ENCODE results near the gene STRA8. TPM values are rescaled to one million over a fixed set of nuclear protein-coding genes. Genes with fewer than 3 reads are reported as not detected.

STRA8 gene
- not detected for total RNA-seq

DNA sequence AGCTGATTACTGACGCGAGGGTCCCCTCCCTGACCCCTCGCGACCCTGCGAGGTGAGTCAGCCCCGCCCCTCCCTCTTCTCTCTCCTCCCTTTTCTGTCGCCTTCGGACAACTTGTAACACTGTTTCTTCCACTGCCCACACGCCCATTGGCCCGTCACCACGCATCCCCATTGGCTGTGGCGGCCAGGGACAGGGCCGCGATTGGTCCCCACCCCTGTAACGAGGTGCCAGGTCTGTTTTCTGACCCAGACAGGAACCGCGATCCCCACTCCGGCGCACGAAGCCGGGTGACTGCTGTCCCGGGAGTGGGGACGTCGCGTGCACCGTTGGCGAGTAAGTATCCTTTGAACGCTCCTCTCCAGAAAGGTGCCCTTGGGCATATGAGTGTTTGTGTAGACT is at the start of gene STRA8:
TSS of gene STRA8 (plus strand) at position 269 of the 400 bp plus-strand sequence. CDS start 6,687 bp downstream, outside the sequence.
- ATAC-seq (replicated peaks in 1 of 2), result no peak
- Mint-ChIP-seq H3K36me3 (ENCODE audit: insufficient read depth in 2 of 2) (no peaks in the 10 kb centered on the region), H3K9me3 (peaks cover under 1 to 2% of the 10 kb centered on the region in 2 donors), H3K27ac (no peak within 1 kb of the TSS), H3K4me3 (no peak within 1 kb of the TSS), H3K27me3 (ENCODE audit: low read depth) (no peaks in the 10 kb centered on the region), H3K4me1 (ENCODE audit: low read depth) (no peaks in the 10 kb centered on the region)
- DNase-seq, result no peak

- DNase-seq (no peak), ATAC-seq (replicated peaks in 1 of 2) (no peak)
- Mint-ChIP-seq H3K36me3 (ENCODE audit: insufficient read depth in 2 of 2) (peaks cover 23 to 46% of the 10 kb centered on the region in 2 donors), H3K27me3 (ENCODE audit: low read depth) (no peaks in the 10 kb centered on the region), H3K4me1 (ENCODE audit: low read depth) (peaks cover 19% of the 10 kb centered on the region), H3K4me3 (no peak overlapping the region), H3K9me3 (peaks cover 9 to 10% of the 10 kb centered on the region in 2 donors), H3K27ac (no peak overlapping the region)
Observed at GRCh38 chr7:135184254-135184841, 49.3 kb upstream of the STRA8 start.

GRCh38 chr7:135185471-135186260 is 48.0 kb upstream of the STRA8 start:
- H3K27me3 Mint-ChIP-seq (ENCODE audit: low read depth), result no peaks in the 10 kb centered on the region
- DNase-seq, result no peak
- no peak overlapping the region for H3K4me3 Mint-ChIP-seq
- ATAC-seq (replicated peaks in 1 of 2), result no peak
- peak overlapping the region; percentile 20 for H3K27ac Mint-ChIP-seq
- H3K36me3 Mint-ChIP-seq (ENCODE audit: insufficient read depth in 2 of 2), result peaks cover 18 to 39% of the 10 kb centered on the region in 2 donors
- peaks cover 6% of the 10 kb centered on the region in 2 donors for H3K9me3 Mint-ChIP-seq
- peaks cover 14% of the 10 kb centered on the region for H3K4me1 Mint-ChIP-seq (ENCODE audit: low read depth)

- H3K36me3 Mint-ChIP-seq (ENCODE audit: insufficient read depth in 2 of 2), result peaks cover 18 to 37% of the 10 kb centered on the region in 2 donors
- no peak overlapping the region for H3K27ac Mint-ChIP-seq
- peak overlapping the region in 1 of 2 donors; percentile 40 for H3K4me3 Mint-ChIP-seq
- peaks cover 14% of the 10 kb centered on the region for H3K4me1 Mint-ChIP-seq (ENCODE audit: low read depth)
- DNase-seq (no peak), ATAC-seq (replicated peaks in 1 of 2) (peak in 1 of 2 donors; percentile 13)
- peaks cover 4 to 6% of the 10 kb centered on the region in 2 donors for H3K9me3 Mint-ChIP-seq
- no peaks in the 10 kb centered on the region for H3K27me3 Mint-ChIP-seq (ENCODE audit: low read depth)
Observed at GRCh38 chr7:135186261-135186540, 47.4 kb upstream of the STRA8 start.

- ATAC-seq (replicated peaks in 1 of 2) (peak; percentile 86), DNase-seq (peak; percentile 57)
- Mint-ChIP-seq H3K27ac (peak overlapping the region; percentile 66), H3K4me3 (peak overlapping the region; percentile 40 to 47), H3K4me1 (ENCODE audit: low read depth) (peaks cover 14% of the 10 kb centered on the region), H3K36me3 (ENCODE audit: insufficient read depth in 2 of 2) (peaks cover 13 to 31% of the 10 kb centered on the region in 2 donors), H3K9me3 (peaks cover 0 to 2% of the 10 kb centered on the region in 2 donors), H3K27me3 (ENCODE audit: low read depth) (no peaks in the 10 kb centered on the region)
Observed at GRCh38 chr7:135186841-135187253, 46.8 kb upstream of the STRA8 start.

GRCh38 chr7:135188298-135188984 is 45.2 kb upstream of the STRA8 start:
- DNase-seq (no peak), ATAC-seq (replicated peaks in 1 of 2) (no peak)
- peaks cover 14% of the 10 kb centered on the region for H3K4me1 Mint-ChIP-seq (ENCODE audit: low read depth)
- H3K36me3 Mint-ChIP-seq (ENCODE audit: insufficient read depth in 2 of 2), result peaks cover 4 to 22% of the 10 kb centered on the region in 2 donors
- no peak overlapping the region for H3K27ac Mint-ChIP-seq
- no peak overlapping the region for H3K4me3 Mint-ChIP-seq
- H3K27me3 Mint-ChIP-seq (ENCODE audit: low read depth), result no peaks in the 10 kb centered on the region
- H3K9me3 Mint-ChIP-seq, result no peaks in the 10 kb centered on the region

DNA sequence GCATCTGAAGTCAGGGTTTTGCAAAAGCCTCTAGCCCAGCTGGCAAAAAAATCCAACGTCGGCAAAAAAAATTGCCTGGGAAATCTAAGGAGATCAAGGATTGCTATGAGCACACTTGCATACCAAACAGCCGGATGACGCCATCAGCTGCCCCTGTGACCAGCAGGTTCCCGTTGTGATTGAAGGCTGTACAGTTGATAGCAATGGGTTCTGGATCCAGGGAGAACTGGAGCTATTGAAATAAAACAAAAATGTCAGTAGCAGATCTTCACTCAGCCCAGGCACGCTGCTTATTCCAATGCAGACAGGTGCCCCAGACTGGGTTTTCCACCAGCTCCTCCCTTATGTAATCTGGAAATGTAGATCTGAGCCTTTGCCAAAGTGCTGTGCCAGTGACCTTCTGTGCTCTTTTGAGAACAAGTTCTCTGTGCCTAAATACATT is 44.4 kb upstream of the STRA8 start:
- Mint-ChIP-seq H3K9me3 (no peaks in the 10 kb centered on the region), H3K36me3 (ENCODE audit: insufficient read depth in 2 of 2) (peaks cover 1 to 16% of the 10 kb centered on the region in 2 donors), H3K27me3 (ENCODE audit: low read depth) (no peaks in the 10 kb centered on the region)

DNA sequence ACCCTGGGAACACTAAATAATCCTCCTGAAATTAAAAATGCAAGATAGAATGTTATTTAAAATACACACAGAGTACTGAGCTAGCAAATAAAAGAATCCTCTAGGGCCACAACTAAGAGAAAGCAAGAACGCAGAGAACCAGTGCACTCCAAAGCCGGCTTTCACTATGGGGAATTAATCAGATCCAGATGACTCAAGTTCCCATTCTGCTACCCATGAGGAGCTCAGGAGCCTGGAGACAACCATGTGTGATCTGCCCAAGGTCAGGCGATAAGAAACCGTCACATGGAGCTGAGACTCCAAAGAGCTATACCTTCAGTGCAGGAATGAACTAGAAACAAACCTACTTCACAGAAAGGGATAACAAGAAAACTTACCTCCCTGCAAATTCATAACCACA is 43.7 kb upstream of the STRA8 start:
- H3K4me1 Mint-ChIP-seq (ENCODE audit: low read depth), result peaks cover 14% of the 10 kb centered on the region
- ATAC-seq (replicated peaks in 1 of 2) (no peak), DNase-seq (no peak)
- no peaks in the 10 kb centered on the region for H3K9me3 Mint-ChIP-seq
- H3K4me3 Mint-ChIP-seq, result no peak overlapping the region
- H3K27me3 Mint-ChIP-seq (ENCODE audit: low read depth), result no peaks in the 10 kb centered on the region
- H3K36me3 Mint-ChIP-seq (ENCODE audit: insufficient read depth in 2 of 2), result peaks cover 0 to 12% of the 10 kb centered on the region in 2 donors
- H3K27ac Mint-ChIP-seq, result no peak overlapping the region

More for the DNA sequence above, 44.4 kb upstream of the STRA8 start:
- Mint-ChIP-seq H3K27ac (no peak overlapping the region), H3K4me3 (no peak overlapping the region), H3K4me1 (ENCODE audit: low read depth) (peaks cover 14% of the 10 kb centered on the region)
- ATAC-seq (replicated peaks in 1 of 2) (no peak), DNase-seq (no peak)

DNA sequence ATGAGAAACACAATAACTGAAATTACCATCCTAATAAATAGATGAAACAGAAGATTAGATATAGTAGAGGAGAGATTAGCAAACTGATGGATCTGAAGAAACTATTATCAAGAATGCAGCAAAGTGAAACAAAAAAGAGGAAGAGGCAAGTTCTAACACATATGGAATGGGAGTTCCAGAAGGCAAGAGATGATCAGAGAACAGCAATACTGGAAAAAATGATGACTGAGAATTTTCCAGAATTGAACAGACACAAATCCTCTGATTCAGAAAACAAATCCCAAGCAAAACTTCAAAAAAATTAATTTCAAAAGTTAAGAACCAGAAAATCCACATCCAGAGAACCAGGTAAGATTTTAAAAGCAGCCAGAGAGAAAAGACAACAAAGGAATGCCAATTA is 42.9 kb upstream of the STRA8 start:
- Mint-ChIP-seq H3K27me3 (ENCODE audit: low read depth) (no peaks in the 10 kb centered on the region), H3K27ac (peak overlapping the region; percentile 61), H3K36me3 (ENCODE audit: insufficient read depth in 2 of 2) (peaks cover 0 to 7% of the 10 kb centered on the region in 2 donors), H3K4me3 (no peak overlapping the region), H3K9me3 (no peaks in the 10 kb centered on the region), H3K4me1 (ENCODE audit: low read depth) (peaks cover 14% of the 10 kb centered on the region)
- no peak for ATAC-seq (replicated peaks in 1 of 2)
- no peak for DNase-seq

DNA sequence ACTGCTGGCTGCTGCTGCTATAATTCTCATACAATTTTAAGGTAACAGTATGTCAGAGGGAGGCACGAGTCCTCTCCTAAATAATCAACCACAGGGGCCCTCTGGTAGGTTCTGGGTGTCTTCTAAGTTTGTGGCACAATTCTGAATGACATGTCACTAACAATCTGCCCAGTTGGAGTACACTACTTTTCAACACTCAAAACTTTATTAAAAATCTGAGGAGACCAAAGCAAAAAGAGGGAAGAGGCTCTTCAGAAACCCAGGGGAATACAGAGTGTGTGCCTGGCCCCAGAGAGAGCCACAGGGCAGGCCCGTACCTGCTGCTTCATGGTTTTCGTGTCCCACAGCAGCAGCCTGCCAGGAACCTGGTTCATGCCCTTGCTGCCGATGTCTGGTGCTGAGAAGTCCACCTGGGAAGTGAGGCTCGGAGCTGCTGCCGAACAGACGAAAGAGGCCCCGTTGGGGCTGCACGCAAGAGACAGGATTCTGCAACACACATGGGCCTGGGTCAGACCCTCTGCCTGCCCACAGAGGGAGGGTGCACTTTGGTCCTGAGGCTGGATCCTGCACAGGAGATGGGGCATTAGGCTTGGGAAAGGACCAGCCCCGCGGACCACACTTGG is 40.6 kb upstream of the STRA8 start:
- ATAC-seq (replicated peaks in 1 of 2), result no peak
- H3K27me3 Mint-ChIP-seq (ENCODE audit: low read depth), result no peaks in the 10 kb centered on the region
- DNase-seq, result no peak
- no peak overlapping the region for H3K27ac Mint-ChIP-seq
- H3K9me3 Mint-ChIP-seq, result no peaks in the 10 kb centered on the region
- peaks cover 0 to 4% of the 10 kb centered on the region in 2 donors for H3K36me3 Mint-ChIP-seq (ENCODE audit: insufficient read depth in 2 of 2)
- no peak overlapping the region for H3K4me3 Mint-ChIP-seq
- peaks cover 4% of the 10 kb centered on the region for H3K4me1 Mint-ChIP-seq (ENCODE audit: low read depth)

GRCh38 chr7:135193615-135194081 is 40.0 kb upstream of the STRA8 start:
- H3K4me3 Mint-ChIP-seq, result no peak overlapping the region
- DNase-seq (no peak), ATAC-seq (replicated peaks in 1 of 2) (no peak)
- no peak overlapping the region for H3K27ac Mint-ChIP-seq
- H3K9me3 Mint-ChIP-seq, result no peaks in the 10 kb centered on the region
- H3K36me3 Mint-ChIP-seq (ENCODE audit: insufficient read depth in 2 of 2), result peaks cover 2 to 7% of the 10 kb centered on the region in 2 donors
- no peaks in the 10 kb centered on the region for H3K27me3 Mint-ChIP-seq (ENCODE audit: low read depth)
- peaks cover under 1% of the 10 kb centered on the region for H3K4me1 Mint-ChIP-seq (ENCODE audit: low read depth)

DNA sequence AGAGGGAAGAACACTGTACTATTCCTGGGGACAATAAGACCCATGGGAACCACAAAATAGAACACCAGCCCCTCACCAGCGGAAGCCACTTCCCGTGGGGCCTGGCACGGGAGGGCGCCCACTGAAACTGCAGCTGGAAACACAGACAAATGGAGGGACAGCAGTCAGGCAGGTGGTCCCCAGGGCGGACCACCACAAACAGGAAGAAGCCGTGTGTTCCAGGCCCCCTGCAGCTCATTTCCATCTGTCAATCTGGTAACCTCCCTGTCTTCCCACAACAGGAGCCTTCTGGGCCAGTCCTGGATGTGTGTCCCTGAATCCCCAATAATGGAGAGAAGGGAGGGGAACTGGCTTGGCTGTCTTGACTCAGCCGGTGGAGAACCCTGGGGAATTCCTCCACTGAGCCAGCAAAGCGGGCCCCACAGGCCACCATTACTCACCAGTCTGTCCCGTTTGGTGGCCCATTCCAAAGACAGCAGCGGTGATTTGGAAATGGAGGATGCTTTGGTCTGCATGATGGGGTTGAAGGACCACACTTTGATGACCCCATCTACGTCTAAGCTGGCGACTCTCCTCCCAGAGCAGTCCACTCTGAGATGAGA is 39.0 kb upstream of the STRA8 start:
- DNase-seq (no peak), ATAC-seq (replicated peaks in 1 of 2) (no peak)
- Mint-ChIP-seq H3K4me1 (ENCODE audit: low read depth) (peaks cover 10% of the 10 kb centered on the region), H3K27me3 (ENCODE audit: low read depth) (no peaks in the 10 kb centered on the region), H3K4me3 (no peak overlapping the region), H3K36me3 (ENCODE audit: insufficient read depth in 2 of 2) (peaks cover 2 to 9% of the 10 kb centered on the region in 2 donors), H3K27ac (no peak overlapping the region), H3K9me3 (no peaks in the 10 kb centered on the region)
